AG09309 (cell line): ENCODE measurements around the gene ZNF548.
"Not testable (repeated sequence)": the region's sequence is repeated elsewhere in the genome, so short reads cannot be mapped to it uniquely, and the experiment has no call there.

ENCODE experiments used
- DNase-seq: peaks from one replicate; pipeline ENCODE4 v3.0.0-alpha.2; 2010; ENCODE audit warnings: low read depth
- H3K4me3 ChIP-seq: 2 replicates; pipeline ENCODE4 v1.5.1; 2011; ENCODE audit warnings: mild to moderate bottlenecking, low read depth, low read length, moderate library complexity; ENCODE audit not compliant: control insufficient read depth
- CTCF ChIP-seq: IDR thresholded peaks from 2 replicates; pipeline ENCODE4 v1.5.1; 2011; ENCODE audit warnings: mild to moderate bottlenecking, low read depth, low read length, inconsistent platforms; ENCODE audit not compliant: insufficient read depth, control insufficient read depth; ENCODE audit errors: missing control alignments

The ZNF548 gene

DNA sequence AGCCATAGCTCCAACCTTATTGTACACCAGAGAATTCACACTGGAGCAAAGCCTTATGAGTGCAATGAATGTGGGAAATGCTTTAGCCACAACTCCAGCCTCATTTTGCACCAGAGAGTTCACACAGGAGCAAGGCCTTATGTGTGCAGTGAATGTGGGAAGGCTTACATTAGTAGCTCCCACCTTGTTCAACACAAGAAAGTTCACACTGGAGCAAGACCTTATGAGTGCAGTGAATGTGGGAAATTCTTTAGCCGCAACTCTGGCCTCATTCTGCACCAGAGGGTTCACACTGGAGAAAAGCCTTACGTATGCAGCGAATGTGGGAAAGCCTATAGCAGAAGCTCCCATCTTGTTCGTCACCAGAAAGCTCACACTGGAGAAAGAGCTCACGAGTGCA is 32.2 kb upstream of the ZNF548 start:
- no peak for TF ChIP-seq CTCF
- H3K4me3 ChIP-seq, result no peak overlapping the region
- no peak for DNase-seq

DNA sequence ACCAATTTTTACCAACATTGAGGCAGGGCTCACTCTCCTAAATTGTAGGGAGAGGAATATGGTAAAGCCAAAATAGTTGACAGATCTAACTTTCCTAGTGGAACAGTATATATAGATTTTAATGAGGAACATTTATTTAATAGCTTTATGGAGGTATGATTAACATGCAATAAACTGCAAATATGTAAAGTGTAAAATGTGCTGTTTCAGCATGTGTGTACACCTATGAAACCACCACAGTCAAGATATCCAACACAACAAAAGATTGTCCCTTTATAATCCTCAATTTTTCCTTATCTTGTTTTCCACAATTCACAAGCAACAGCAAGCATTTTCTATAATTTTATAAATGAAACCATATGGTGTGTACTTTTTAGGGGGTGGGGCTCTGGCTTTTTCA is 30.4 kb upstream of the ZNF548 start:
- DNase-seq, result no peak
- no peak for TF ChIP-seq CTCF
- H3K4me3 ChIP-seq, result no peak overlapping the region

DNA sequence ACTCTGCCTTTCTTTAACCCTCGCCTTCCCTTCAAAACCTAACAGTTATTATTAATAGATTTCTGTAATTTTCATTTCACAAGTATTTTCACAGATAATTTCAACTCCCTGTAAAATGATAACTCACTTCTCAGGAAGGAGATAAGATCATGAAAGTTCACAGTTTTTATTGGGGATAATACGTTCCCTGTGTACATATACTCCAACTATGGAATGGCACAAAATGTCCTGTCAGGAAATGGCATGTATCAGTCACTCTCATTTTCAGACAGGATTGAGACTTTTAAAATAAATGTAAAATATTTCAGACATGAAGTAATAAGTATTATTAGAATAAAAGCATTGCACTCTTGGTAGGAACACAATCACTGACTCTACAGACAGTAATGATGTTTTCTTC is 27.2 kb upstream of the ZNF548 start:
- no peak for DNase-seq
- H3K4me3 ChIP-seq, result no peak overlapping the region
- no peak for TF ChIP-seq CTCF

GRCh38 chr19:57362997-57363687 is 26.5 kb upstream of the ZNF548 start, which contains the start of the genes TRAPPC2B and ZNF547:
TSS of gene TRAPPC2B (plus strand) at chr19:57363551. CDS start at chr19:57364834, 1,283 bp downstream.
TSS of gene ZNF547 (plus strand) at chr19:57363551. CDS start at chr19:57368556, 5,005 bp downstream.
- DNase-seq, result peak; percentile 97
- peak within 1 kb of the TSS; percentile 63 for H3K4me3 ChIP-seq
- TF ChIP-seq CTCF, result no peak

GRCh38 chr19:57363688-57364181 is 25.9 kb upstream of the ZNF548 start:
- H3K4me3 ChIP-seq, result peak overlapping the region; percentile 63
- no peak for TF ChIP-seq CTCF
- no peak for DNase-seq

DNA sequence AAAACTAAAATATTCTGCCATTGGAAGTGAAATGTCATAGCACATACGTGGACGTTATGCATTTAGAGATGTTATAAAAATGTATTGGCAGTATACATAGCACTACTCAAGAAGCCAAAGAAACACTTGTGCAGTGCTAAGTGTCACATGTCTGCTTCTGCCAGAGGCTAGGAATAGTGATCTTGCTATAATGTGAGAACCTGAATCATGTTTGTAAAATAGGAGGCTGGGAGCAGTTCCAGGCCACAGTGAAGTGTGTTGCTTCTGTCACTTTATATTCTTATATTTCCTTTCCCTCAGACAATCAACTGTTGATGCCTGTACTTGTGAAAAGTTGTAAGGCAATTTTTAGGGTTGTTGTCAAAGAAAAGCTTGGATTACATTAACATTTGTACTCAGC is 22.9 kb upstream of the ZNF548 start:
- DNase-seq, result no peak
- H3K4me3 ChIP-seq, result no peak overlapping the region
- no peak for TF ChIP-seq CTCF

DNA sequence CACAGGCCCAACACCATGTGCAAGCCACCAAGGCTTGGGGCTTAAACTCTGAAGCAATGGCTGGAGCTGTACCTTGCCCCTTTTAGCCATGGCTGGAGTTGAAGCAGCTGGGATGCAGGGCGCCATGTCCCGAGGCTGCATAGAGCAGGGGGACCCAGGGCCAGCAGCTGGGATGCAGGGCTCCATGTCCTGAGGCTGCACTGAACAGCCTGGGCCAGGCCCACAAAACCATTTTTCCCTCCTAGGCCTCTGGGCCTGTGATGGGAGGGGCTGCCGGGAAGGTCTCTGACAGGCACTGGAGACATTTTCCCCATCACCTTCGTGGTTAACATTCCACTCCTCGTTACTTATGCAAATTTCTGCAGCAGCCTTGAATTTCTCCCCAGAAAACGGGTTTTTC is 15.5 kb upstream of the ZNF548 start:
- no peak for TF ChIP-seq CTCF
- H3K4me3 ChIP-seq, result no peak overlapping the region
- no peak for DNase-seq

DNA sequence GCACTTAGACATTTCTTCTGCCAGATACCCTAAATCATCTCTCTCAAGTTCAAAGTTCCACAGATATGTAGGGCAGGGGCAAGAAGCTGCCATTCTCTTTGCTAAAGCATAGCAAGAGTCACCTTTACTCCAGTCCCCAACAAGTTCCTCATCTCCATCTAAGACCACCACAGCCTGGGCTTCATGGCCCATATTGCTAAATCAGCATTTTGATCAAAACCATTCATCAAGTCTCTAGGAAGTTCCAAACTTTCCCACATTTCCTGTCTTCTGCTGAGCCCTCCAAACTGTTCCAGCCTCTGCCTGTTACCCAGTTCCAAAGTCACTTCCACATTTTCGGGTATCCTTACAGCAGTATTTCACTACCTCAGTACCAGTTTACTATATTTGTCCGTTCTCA is 15.0 kb upstream of the ZNF548 start:
- DNase-seq, H3K4me3 ChIP-seq: not testable (repeated sequence)
